Upper lobe of right lung (tissue), 1 donor: ENCODE measurements around the gene KCNIP1. TPM values are rescaled to one million over a fixed set of nuclear protein-coding genes. Genes with fewer than 3 reads are reported as not detected.

Experiments used
- ATAC-seq: fragments of 200-7000 bp; cut with Tn5 transposase; one replicate; pipeline ENCODE4 v1.9.1; 2020; ENCODE audit warnings: mild to moderate bottlenecking, moderate library complexity
- DNase-seq: peaks from one replicate; pipeline ENCODE4 v3.0.0-alpha.2; 2020
- H3K27ac ChIP-seq: fragments of 200-600 bp; one replicate; pipeline ENCODE4 v1.8.0; 2022
- H3K27me3 ChIP-seq: fragments of 200-600 bp; one replicate; pipeline ENCODE4 v1.8.0; 2022; ENCODE audit warnings: mild to moderate bottlenecking
- H3K36me3 ChIP-seq: fragments of 200-600 bp; one replicate; pipeline ENCODE4 v1.8.0; 2022
- H3K4me1 ChIP-seq: fragments of 200-600 bp; one replicate; pipeline ENCODE4 v1.8.0; 2022
- H3K4me3 ChIP-seq: fragments of 200-600 bp; one replicate; pipeline ENCODE4 v1.8.0; 2022; ENCODE audit warnings: mild to moderate bottlenecking
- H3K9me3 ChIP-seq: fragments of 200-600 bp; one replicate; pipeline ENCODE4 v1.8.0; 2022
- intact Hi-C: fragments of 100-400 bp; cut with DNase I; formaldehyde crosslinking; loops from one replicate; pipeline ENCODE4 v1.11.0; 2022
- total RNA-seq: library from RNA; stranded (reverse); fragmentation: NEBNext Ultra II Directional; extraction: Animal tissue kit (Norgen Biotek cat#: 25700); gene quantifications from one replicate; pipeline ENCODE4 v1.2.1, GENCODE V29; 2021
- TF ChIP-seq, protein P1 (sequence below): fragments of 200-600 bp; IDR thresholded peaks from one replicate; pipeline ENCODE4 v1.8.0; 2022; ENCODE audit warnings: antibody characterized with exemption
- donor health status: DM: no; HTN: yes; CAD: no; lungs with severe emphysema.

KCNIP1 gene
- total RNA-seq, 1 donor from 2014 or later = 2.7 TPM

DNA sequence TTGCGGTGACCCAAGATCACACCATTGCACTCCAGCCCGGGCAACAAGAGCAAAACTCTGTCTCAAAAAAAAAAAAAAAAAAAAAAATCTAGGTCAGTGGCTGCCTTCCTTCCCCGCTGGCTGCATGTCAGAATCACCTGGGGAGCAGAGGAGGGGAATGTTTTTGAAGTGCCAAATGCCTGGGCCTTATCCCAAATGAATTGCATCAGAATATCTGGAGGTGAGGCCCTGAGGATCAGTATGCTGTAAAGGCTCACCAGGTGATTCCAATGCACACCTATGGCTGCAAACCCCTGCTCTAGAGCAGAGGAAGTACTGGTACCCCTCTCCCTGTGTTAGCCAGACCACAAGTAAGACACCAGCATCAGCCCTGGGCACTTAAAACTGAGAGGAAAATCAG lies 235.0 kb downstream of the KCNIP1 start:
- TF ChIP-seq, protein P1, sequence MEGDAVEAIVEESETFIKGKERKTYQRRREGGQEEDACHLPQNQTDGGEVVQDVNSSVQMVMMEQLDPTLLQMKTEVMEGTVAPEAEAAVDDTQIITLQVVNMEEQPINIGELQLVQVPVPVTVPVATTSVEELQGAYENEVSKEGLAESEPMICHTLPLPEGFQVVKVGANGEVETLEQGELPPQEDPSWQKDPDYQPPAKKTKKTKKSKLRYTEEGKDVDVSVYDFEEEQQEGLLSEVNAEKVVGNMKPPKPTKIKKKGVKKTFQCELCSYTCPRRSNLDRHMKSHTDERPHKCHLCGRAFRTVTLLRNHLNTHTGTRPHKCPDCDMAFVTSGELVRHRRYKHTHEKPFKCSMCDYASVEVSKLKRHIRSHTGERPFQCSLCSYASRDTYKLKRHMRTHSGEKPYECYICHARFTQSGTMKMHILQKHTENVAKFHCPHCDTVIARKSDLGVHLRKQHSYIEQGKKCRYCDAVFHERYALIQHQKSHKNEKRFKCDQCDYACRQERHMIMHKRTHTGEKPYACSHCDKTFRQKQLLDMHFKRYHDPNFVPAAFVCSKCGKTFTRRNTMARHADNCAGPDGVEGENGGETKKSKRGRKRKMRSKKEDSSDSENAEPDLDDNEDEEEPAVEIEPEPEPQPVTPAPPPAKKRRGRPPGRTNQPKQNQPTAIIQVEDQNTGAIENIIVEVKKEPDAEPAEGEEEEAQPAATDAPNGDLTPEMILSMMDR = no peak
- Histone ChIP-seq H3K36me3 (no peaks in the 10 kb centered on the region), H3K4me3 (no peak overlapping the region), H3K27ac (no peak overlapping the region), H3K4me1 (no peaks in the 10 kb centered on the region), H3K27me3 (peaks cover under 1% of the 10 kb centered on the region), H3K9me3 (no peaks in the 10 kb centered on the region)
- intact Hi-C loops = loop anchor here (5.0 kb wide), 1 partner anchor 53 kb away; no protein-coding TSS in a partner anchor
- DNase-seq = no peak
- ATAC-seq = peak; percentile 64

DNA sequence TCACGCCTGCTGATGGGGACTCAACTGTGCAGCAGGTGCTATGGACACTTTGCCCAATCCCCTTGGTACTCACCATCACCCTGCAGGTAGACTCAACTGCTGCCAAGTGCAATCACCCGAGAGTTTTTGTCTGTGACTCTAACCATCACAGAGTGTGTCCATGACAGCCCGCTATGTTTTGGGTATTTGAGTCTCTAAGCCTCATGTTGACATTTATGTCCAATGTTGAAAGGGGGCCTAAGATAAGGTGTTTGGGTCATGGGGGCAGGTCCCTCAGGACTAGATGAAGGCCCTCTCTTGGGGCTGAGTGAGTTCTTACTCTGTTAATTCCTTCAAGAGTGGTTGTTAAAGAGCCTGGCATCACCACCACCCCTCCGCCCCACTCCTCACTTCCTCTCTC lies 235.6 kb downstream of the KCNIP1 start:
- Histone ChIP-seq H3K36me3 (no peaks in the 10 kb centered on the region), H3K4me3 (no peak overlapping the region), H3K27me3 (peaks cover 7% of the 10 kb centered on the region), H3K27ac (no peak overlapping the region), H3K4me1 (peaks cover 4% of the 10 kb centered on the region), H3K9me3 (no peaks in the 10 kb centered on the region)
- ATAC-seq = no peak
- DNase-seq = no peak
- intact Hi-C loops = loop anchor here (5.0 kb wide), 1 partner anchor 53 kb away; no protein-coding TSS in a partner anchor
- TF ChIP-seq, protein P1 = no peak

DNA sequence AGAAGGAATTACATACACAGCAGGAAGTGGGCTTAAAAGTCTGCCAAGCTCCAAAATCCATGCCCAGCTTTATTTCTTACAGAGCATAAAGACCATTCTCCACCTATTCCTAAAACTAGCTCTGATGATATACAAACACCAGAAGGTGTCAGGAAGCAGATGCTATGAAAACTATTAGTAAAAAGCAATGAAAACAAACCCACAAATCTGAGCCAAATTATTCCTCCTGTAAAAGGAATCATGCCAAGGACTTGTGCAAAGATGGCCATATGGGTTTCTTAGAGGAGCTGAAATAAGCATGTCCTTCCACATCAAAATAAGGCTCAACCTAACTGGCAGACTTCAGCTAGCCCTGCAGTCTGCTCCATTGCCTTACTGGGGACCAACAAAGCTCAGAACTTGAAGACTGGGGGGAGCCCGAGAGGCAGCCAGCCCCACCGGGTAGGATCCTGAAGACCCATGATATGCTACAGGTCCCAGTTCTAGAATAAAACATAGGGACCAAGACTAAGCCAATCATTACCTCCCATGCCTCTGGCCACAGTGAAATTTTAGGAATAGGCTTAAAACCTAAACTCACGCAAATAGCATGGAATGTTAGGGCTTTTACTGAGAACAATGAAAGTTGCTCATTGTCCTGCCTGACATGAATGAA lies 236.9 kb downstream of the KCNIP1 start:
- Histone ChIP-seq H3K27ac (no peak overlapping the region), H3K27me3 (peaks cover 8% of the 10 kb centered on the region), H3K36me3 (no peaks in the 10 kb centered on the region), H3K4me3 (no peak overlapping the region), H3K4me1 (peaks cover 14% of the 10 kb centered on the region), H3K9me3 (no peaks in the 10 kb centered on the region)
- TF ChIP-seq, protein P1 = no peak
- DNase-seq = no peak
- no peak for ATAC-seq
- intact Hi-C loops = no loop called here

DNA sequence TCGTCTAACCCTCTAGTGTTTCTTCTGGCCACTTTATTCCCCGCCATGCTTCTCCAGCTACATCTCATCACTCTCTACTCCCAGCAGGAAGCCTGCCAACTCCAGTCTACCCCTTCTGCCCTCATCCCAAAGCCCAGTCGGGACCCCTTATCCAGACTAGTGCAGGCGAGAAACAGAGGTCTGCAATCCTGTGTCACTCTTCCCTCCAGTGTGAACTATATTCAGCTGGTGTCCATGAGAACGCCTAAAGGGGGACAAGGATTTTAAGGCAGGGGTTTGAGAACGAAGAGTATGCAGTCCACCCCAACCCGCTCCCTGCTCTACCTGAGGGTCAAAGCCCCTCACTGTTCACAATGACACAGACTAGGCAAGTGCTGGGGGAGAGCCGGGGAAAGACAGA lies 238.0 kb downstream of the KCNIP1 start:
- TF ChIP-seq, protein P1 = no peak
- peaks cover 18% of the 10 kb centered on the region for H3K4me1 ChIP-seq
- H3K27me3 ChIP-seq = peaks cover 8% of the 10 kb centered on the region
- H3K36me3 ChIP-seq = no peaks in the 10 kb centered on the region
- H3K9me3 ChIP-seq = no peaks in the 10 kb centered on the region
- no peak for DNase-seq
- no peak for ATAC-seq
- intact Hi-C loops = no loop called here
- H3K4me3 ChIP-seq = no peak overlapping the region
- H3K27ac ChIP-seq = no peak overlapping the region

DNA sequence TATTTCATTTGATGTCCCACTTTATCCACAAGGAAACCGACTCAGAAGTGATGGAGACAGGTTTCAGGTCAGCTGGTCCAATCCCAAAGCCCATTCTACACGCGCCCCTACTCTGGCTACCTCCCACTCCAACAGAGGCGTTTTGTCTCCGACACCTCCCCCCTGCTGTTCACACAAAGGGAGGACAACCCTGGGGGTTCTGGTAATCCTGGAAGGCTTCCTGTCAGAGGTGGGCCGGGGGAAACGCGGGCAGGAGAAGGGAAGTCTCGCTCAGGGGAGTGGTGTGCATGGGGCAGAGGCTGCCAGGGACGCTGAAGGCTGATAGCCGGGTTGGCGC lies 240.0 kb downstream of the KCNIP1 start:
- no peak for ATAC-seq
- intact Hi-C loops = no loop called here
- no peak overlapping the region for H3K27ac ChIP-seq
- H3K4me3 ChIP-seq = no peak overlapping the region
- TF ChIP-seq, protein P1 = no peak
- peaks cover 8% of the 10 kb centered on the region for H3K27me3 ChIP-seq
- no peaks in the 10 kb centered on the region for H3K9me3 ChIP-seq
- H3K4me1 ChIP-seq = peaks cover 18% of the 10 kb centered on the region
- no peak for DNase-seq
- H3K36me3 ChIP-seq = no peaks in the 10 kb centered on the region
